Hepatocyte (in vitro differentiated cells): ENCODE results near the gene PAAF1. TPM values are rescaled to one million over a fixed set of nuclear protein-coding genes. Genes with fewer than 3 reads are reported as not detected.

Experiments used
- DNase-seq: peaks from one replicate; pipeline ENCODE4 v3.0.0-alpha.2; 2016; ENCODE audit warnings: low spot score
- H2AFZ ChIP-seq: fragments of 200-600 bp; sonication (generic); 2 replicates; pipeline ENCODE4 v1.6.0; 2016; ENCODE audit warnings: antibody characterized with exemption, mild to moderate bottlenecking
- H3K27ac ChIP-seq: fragments of 200-600 bp; sonication (generic); 2 replicates; pipeline ENCODE4 v1.5.1; 2016; ENCODE audit warnings: mild to moderate bottlenecking
- H3K27me3 ChIP-seq: fragments of 200-600 bp; sonication (generic); 2 replicates; pipeline ENCODE4 v1.6.1; 2016
- H3K36me3 ChIP-seq: fragments of 200-600 bp; sonication (generic); replicated peaks from 2 replicates; pipeline ENCODE4 v1.5.1; 2016; ENCODE audit warnings: low read depth; ENCODE audit not compliant: insufficient read depth
- H3K4me1 ChIP-seq: fragments of 200-600 bp; sonication (generic); 2 replicates; pipeline ENCODE4 v1.5.1; 2016; ENCODE audit warnings: mild to moderate bottlenecking, moderate library complexity; ENCODE audit not compliant: insufficient read depth
- H3K4me2 ChIP-seq: fragments of 200-600 bp; sonication (generic); 2 replicates; pipeline ENCODE4 v1.6.0; 2016
- H3K4me3 ChIP-seq: fragments of 200-600 bp; sonication (generic); 2 replicates; pipeline ENCODE4 v1.5.1; 2016; ENCODE audit warnings: mild to moderate bottlenecking
- H3K79me2 ChIP-seq: fragments of 200-600 bp; sonication (generic); 2 replicates; pipeline ENCODE4 v1.6.0; 2017; ENCODE audit warnings: mild to moderate bottlenecking
- H3K9me2 ChIP-seq: fragments of 200-600 bp; sonication (generic); replicated peaks from 2 replicates; pipeline ENCODE4 v1.6.0; 2017; ENCODE audit warnings: mild to moderate bottlenecking; ENCODE audit not compliant: insufficient read depth
- H3K9me3 ChIP-seq: fragments of 200-600 bp; sonication (generic); 2 replicates; pipeline ENCODE4 v1.5.1; 2016; ENCODE audit warnings: low read depth, mild to moderate bottlenecking
- H4K20me1 ChIP-seq: fragments of 200-600 bp; sonication (generic); 2 replicates; pipeline ENCODE4 v1.6.0; 2016; ENCODE audit warnings: mild to moderate bottlenecking; ENCODE audit not compliant: insufficient read depth, poor library complexity, severe bottlenecking
- CTCF ChIP-seq: fragments of 200-600 bp; sonication (generic); IDR thresholded peaks from 2 replicates; pipeline ENCODE4 v1.5.1; 2016; ENCODE audit warnings: antibody characterized with exemption, mild to moderate bottlenecking; ENCODE audit not compliant: poor library complexity
- EZH2 ChIP-seq: fragments of 200-600 bp; sonication (generic); IDR thresholded peaks from 2 replicates; pipeline ENCODE4 v1.6.1; 2016; ENCODE audit warnings: antibody characterized with exemption, mild to moderate bottlenecking, borderline replicate concordance
- EZH2phosphoT487 ChIP-seq: fragments of 200-600 bp; sonication (generic); IDR thresholded peaks from one replicate; pipeline ENCODE4 v1.6.1; 2018; ENCODE audit warnings: antibody characterized with exemption, mild to moderate bottlenecking, low read depth, moderate library complexity; ENCODE audit not compliant: unreplicated experiment, severe bottlenecking
- WGBS: methylation state at CpG from one replicate; pipeline ENCODE4 v1.1.6; 2016; ENCODE audit warnings: low lambda C conversion rate; ENCODE audit errors: missing lambda C conversion rate; 5-methylcytosine and 5-hydroxymethylcytosine counted together
- polyA plus RNA-seq: library from polyadenylated mRNA; unstranded; fragments of >200 nt; fragmentation: Nextera tagmentation; extraction: Ambion mirVana; gene quantifications from 2 replicates; pipeline ENCODE4 v1.2.1, GENCODE V29; 2016
- total RNA-seq: library from RNA; depleted of rRNA; stranded (reverse); fragments of >200 nt; gene quantifications from 2 replicates; pipeline ENCODE4 v1.2.3, GENCODE V29; 2014

The PAAF1 gene
- total and polyA plus RNA-seq, 2 experiments from 2014 or later, result 16.0 to 31.0 TPM

- no peak for DNase-seq
- no peak overlapping the region for H3K27ac ChIP-seq
- H3K9me2 ChIP-seq, result no peaks in the 10 kb centered on the region
- no peak overlapping the region for H3K4me2 ChIP-seq
- no peaks in the 10 kb centered on the region for H3K9me3 ChIP-seq
- TF ChIP-seq CTCF (no peak), EZH2 (no peak), EZH2phosphoT487 (no peak)
- no peak overlapping the region for H2AFZ ChIP-seq
- no peaks in the 10 kb centered on the region for H3K36me3 ChIP-seq
- 88% methylated on average over 7 of the region's 7 CpGs for WGBS
- no peak overlapping the region for H3K4me3 ChIP-seq
- no peaks in the 10 kb centered on the region for H3K4me1 ChIP-seq
- H3K27me3 ChIP-seq, result no peaks in the 10 kb centered on the region
- no peaks in the 10 kb centered on the region for H3K79me2 ChIP-seq
- no peaks in the 10 kb centered on the region for H4K20me1 ChIP-seq
Measured at GRCh38 chr11:73951797-73952196, 75.0 kb downstream of the PAAF1 start.

- no peak overlapping the region for H3K27ac ChIP-seq
- H3K27me3 ChIP-seq, result no peaks in the 10 kb centered on the region
- H3K9me3 ChIP-seq, result no peaks in the 10 kb centered on the region
- H3K4me1 ChIP-seq, result no peaks in the 10 kb centered on the region
- DNase-seq, result no peak
- WGBS, result 90% methylated on average over 29 of the region's 29 CpGs
- no peak overlapping the region for H3K4me2 ChIP-seq
- no peaks in the 10 kb centered on the region for H4K20me1 ChIP-seq
- H3K79me2 ChIP-seq, result no peaks in the 10 kb centered on the region
- H3K36me3 ChIP-seq, result no peaks in the 10 kb centered on the region
- H2AFZ ChIP-seq, result no peak overlapping the region
- H3K4me3 ChIP-seq, result no peak overlapping the region
- TF ChIP-seq CTCF, result no peak
- TF ChIP-seq EZH2, result no peak
- TF ChIP-seq EZH2phosphoT487, result no peak
- H3K9me2 ChIP-seq, result no peaks in the 10 kb centered on the region
Measured at GRCh38 chr11:73956876-73957653, 80.3 kb downstream of the PAAF1 start.

GRCh38 chr11:73957654-73958361 is 81.0 kb downstream of the PAAF1 start:
- H3K4me1 ChIP-seq, result no peaks in the 10 kb centered on the region
- TF ChIP-seq EZH2 (no peak), CTCF (no peak), EZH2phosphoT487 (no peak)
- no peaks in the 10 kb centered on the region for H3K36me3 ChIP-seq
- H3K9me3 ChIP-seq, result no peaks in the 10 kb centered on the region
- H3K4me3 ChIP-seq, result no peak overlapping the region
- WGBS, result 84% methylated on average over 24 of the region's 25 CpGs
- no peaks in the 10 kb centered on the region for H4K20me1 ChIP-seq
- no peak overlapping the region for H3K4me2 ChIP-seq
- H3K27ac ChIP-seq, result no peak overlapping the region
- no peak overlapping the region for H2AFZ ChIP-seq
- no peak for DNase-seq
- H3K9me2 ChIP-seq, result no peaks in the 10 kb centered on the region
- no peaks in the 10 kb centered on the region for H3K27me3 ChIP-seq
- no peaks in the 10 kb centered on the region for H3K79me2 ChIP-seq
